Measurements from ENCODE around the gene S100A12. TPM values are rescaled to one million over a fixed set of nuclear protein-coding genes. Genes with fewer than 3 reads are reported as not detected.

Gene S100A12
- total RNA-seq, 2 experiments from 2014 or later: not detected

DNA sequence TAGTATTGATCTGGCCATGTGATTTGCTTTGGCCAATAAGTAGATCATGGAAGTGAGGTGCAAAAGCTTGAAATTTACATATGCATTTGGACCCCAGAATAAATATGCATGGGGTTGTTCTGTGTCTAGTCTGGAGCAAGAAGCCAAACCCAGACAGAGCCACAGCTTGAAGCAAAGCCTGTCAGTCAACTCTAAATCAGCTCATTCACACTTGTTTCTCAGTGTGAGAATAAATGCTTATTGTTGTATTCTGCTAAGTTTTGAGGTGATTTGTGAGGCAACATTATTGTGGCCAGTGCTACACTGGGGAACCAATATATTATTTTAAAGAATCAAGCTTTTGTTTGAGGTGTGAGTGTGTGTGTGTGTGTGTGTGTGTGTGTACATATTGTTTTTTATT is 50.5 kb downstream of the S100A12 start:
- H4K20me1 ChIP-seq (ENCODE audit: insufficient read depth, low read length): no peaks in the 10 kb centered on the region
- no peak overlapping the region for H3K27ac ChIP-seq (ENCODE audit: low read depth, low read length, poor library complexity, severe bottlenecking)
- no TSS peak for BruUV-seq (replicated peaks)
- H2AFZ ChIP-seq (ENCODE audit: low read length): no peak overlapping the region
- ChIA-PET CTCF (ENCODE audit: unreplicated experiment) (no interaction called here), POLR2A (interaction anchor here (0.6 kb wide), 1 partner anchor 11 kb away, joined by 3 read pairs; no protein-coding TSS in a partner anchor)
- TF ChIP-seq, protein P1, sequence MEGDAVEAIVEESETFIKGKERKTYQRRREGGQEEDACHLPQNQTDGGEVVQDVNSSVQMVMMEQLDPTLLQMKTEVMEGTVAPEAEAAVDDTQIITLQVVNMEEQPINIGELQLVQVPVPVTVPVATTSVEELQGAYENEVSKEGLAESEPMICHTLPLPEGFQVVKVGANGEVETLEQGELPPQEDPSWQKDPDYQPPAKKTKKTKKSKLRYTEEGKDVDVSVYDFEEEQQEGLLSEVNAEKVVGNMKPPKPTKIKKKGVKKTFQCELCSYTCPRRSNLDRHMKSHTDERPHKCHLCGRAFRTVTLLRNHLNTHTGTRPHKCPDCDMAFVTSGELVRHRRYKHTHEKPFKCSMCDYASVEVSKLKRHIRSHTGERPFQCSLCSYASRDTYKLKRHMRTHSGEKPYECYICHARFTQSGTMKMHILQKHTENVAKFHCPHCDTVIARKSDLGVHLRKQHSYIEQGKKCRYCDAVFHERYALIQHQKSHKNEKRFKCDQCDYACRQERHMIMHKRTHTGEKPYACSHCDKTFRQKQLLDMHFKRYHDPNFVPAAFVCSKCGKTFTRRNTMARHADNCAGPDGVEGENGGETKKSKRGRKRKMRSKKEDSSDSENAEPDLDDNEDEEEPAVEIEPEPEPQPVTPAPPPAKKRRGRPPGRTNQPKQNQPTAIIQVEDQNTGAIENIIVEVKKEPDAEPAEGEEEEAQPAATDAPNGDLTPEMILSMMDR (conservative IDR thresholded peaks at IDR 0.05; ENCODE audit: low read length): no peak
- TF ChIP-seq EZH2phosphoT487 (IDR thresholded peaks at IDR 0.05; ENCODE audit: borderline replicate concordance, low read depth, low read length): no peak
- H3K36me3 ChIP-seq (ENCODE audit: insufficient read depth, low read length): no peaks in the 10 kb centered on the region
- no peaks in the 10 kb centered on the region for H3K9me3 ChIP-seq (ENCODE audit: low read length)
- no peaks in the 10 kb centered on the region for H3K9me2 ChIP-seq (ENCODE audit: insufficient read depth, low read length)
- H3K79me2 ChIP-seq (ENCODE audit: insufficient read depth, low read depth, low read length): no peaks in the 10 kb centered on the region
- H3K4me2 ChIP-seq (ENCODE audit: low read length): no peak overlapping the region
- no peaks in the 10 kb centered on the region for H3K4me1 ChIP-seq (ENCODE audit: insufficient read depth, low read length, poor library complexity, severe bottlenecking)
- no peak overlapping the region for H3K4me3 ChIP-seq (ENCODE audit: low read depth, low read length, poor library complexity, severe bottlenecking)
- intact Hi-C loops (cut with micrococcal nuclease; ENCODE audit: unreplicated experiment): no loop called here
- DNase-seq (ENCODE audit: low spot score): no peak

Small RNA genes lying within 50 kb of the gene (small RNA-seq; reads per million reads assigned to genes)
- gene RNU6-160P (not detected), gene S100A15A (not detected)

Other genes with a start within 250 kb of the S100A12 start
- not detected in 2 replicates for gene SPRR2G, start 224.7 kb downstream of the S100A12 start, total RNA-seq (2014; rRNA removed; shearing (Covaris generic))
- not detected in 2 replicates for gene SPRR2G, start 224.7 kb downstream of the S100A12 start, total RNA-seq (2022)
- not detected in 2 replicates for gene LELP1, start 172.2 kb downstream of the S100A12 start, total RNA-seq (2014; rRNA removed; shearing (Covaris generic))
- gene LELP1, start 172.2 kb downstream of the S100A12 start, total RNA-seq (2022): not detected in 2 replicates
- not detected in 2 replicates for gene PRR9, start 158.0 kb downstream of the S100A12 start, total RNA-seq (2014; rRNA removed; shearing (Covaris generic))
- gene PRR9, start 158.0 kb downstream of the S100A12 start, total RNA-seq (2022): not detected in 2 replicates
- not detected in 2 replicates for gene LORICRIN, start 115.9 kb downstream of the S100A12 start, total RNA-seq (2014; rRNA removed; shearing (Covaris generic))
- gene LORICRIN, start 115.9 kb downstream of the S100A12 start, total RNA-seq (2022): not detected in 2 replicates
- gene PGLYRP3, start 62.7 kb downstream of the S100A12 start, total RNA-seq (2014; rRNA removed; shearing (Covaris generic)): not detected in 2 replicates
- not detected in 2 replicates for gene PGLYRP3, start 62.7 kb downstream of the S100A12 start, total RNA-seq (2022)
- not detected in 2 replicates for gene PGLYRP4, start 26.8 kb downstream of the S100A12 start, total RNA-seq (2014; rRNA removed; shearing (Covaris generic))
- not detected in 2 replicates for gene PGLYRP4, start 26.8 kb downstream of the S100A12 start, total RNA-seq (2022)
- gene S100A9, start 17.8 kb downstream of the S100A12 start, total RNA-seq (2014; rRNA removed; shearing (Covaris generic)): not detected in 2 replicates
- not detected in 2 replicates for gene S100A9, start 17.8 kb downstream of the S100A12 start, total RNA-seq (2022)
- not detected in 2 replicates for gene S100A8, start 15.5 kb upstream of the S100A12 start, total RNA-seq (2014; rRNA removed; shearing (Covaris generic))
- not detected in 2 replicates for gene S100A8, start 15.5 kb upstream of the S100A12 start, total RNA-seq (2022)
- not detected in 2 replicates for gene S100A7A, start 40.9 kb upstream of the S100A12 start, total RNA-seq (2014; rRNA removed; shearing (Covaris generic))
- not detected in 2 replicates for gene S100A7A, start 40.9 kb upstream of the S100A12 start, total RNA-seq (2022)
- not detected in 2 replicates for gene S100A7, start 85.0 kb upstream of the S100A12 start, total RNA-seq (2014; rRNA removed; shearing (Covaris generic))
- gene S100A7, start 85.0 kb upstream of the S100A12 start, total RNA-seq (2022): not detected in 2 replicates
- not detected in 2 replicates for gene S100A6, start 160.4 kb upstream of the S100A12 start, total RNA-seq (2014; rRNA removed; shearing (Covaris generic))
- gene S100A6, start 160.4 kb upstream of the S100A12 start, total RNA-seq (2022): not detected in 2 replicates
- gene S100A5, start 165.3 kb upstream of the S100A12 start, total RNA-seq (2014; rRNA removed; shearing (Covaris generic)): not detected in 2 replicates
- not detected in 2 replicates for gene S100A5, start 165.3 kb upstream of the S100A12 start, total RNA-seq (2022)
- gene S100A4, start 170.2 kb upstream of the S100A12 start, total RNA-seq (2014; rRNA removed; shearing (Covaris generic)): 1.6 and 3.6 TPM in 2 replicates
- 0.53 and 1.9 TPM in 2 replicates for gene S100A4, start 170.2 kb upstream of the S100A12 start, total RNA-seq (2022)
- gene S100A3, start 173.6 kb upstream of the S100A12 start, total RNA-seq (2014; rRNA removed; shearing (Covaris generic)): not detected in 2 replicates
- gene S100A3, start 173.6 kb upstream of the S100A12 start, total RNA-seq (2022): not detected in 2 replicates
- gene S100A2, start 190.2 kb upstream of the S100A12 start, total RNA-seq (2014; rRNA removed; shearing (Covaris generic)): not detected in 2 replicates
- gene S100A2, start 190.2 kb upstream of the S100A12 start, total RNA-seq (2022): 1.4 TPM in 1 of 2 replicates, not detected in the other
- gene S100A16, start 237.5 kb upstream of the S100A12 start, total RNA-seq (2014; rRNA removed; shearing (Covaris generic)): not detected in 2 replicates
- gene S100A16, start 237.5 kb upstream of the S100A12 start, total RNA-seq (2022): 0.33 TPM in 1 of 2 replicates, not detected in the other
- gene S100A14, start 240.7 kb upstream of the S100A12 start, total RNA-seq (2014; rRNA removed; shearing (Covaris generic)): not detected in 2 replicates
- gene S100A14, start 240.7 kb upstream of the S100A12 start, total RNA-seq (2022): not detected in 2 replicates

All from OCI-LY7 (cell line).